Measurements from ENCODE around the gene ALKBH6. TPM values are rescaled to one million over a fixed set of nuclear protein-coding genes. Genes with fewer than 3 reads are reported as not detected.

The ALKBH6 gene
- total RNA-seq, result 10 to 100 TPM; 39.1 to 69.6 TPM

GRCh38 chr19:36014012-36014924 is at the start of gene ALKBH6:
Gene ALKBH6 (minus strand): TSS chr19:36014213. CDS start chr19:36013397, 816 bp downstream.
- H3K27me3 Mint-ChIP-seq, result no peaks in the 10 kb centered on the region
- no peaks in the 10 kb centered on the region for H3K9me3 Mint-ChIP-seq
- H3K36me3 Mint-ChIP-seq (ENCODE audit: low read depth), result peaks cover 16% of the 10 kb centered on the region
- peaks cover 35% of the 10 kb centered on the region for H3K4me1 Mint-ChIP-seq
- H3K27ac Mint-ChIP-seq, result peak within 1 kb of the TSS; percentile 97
- H3K4me3 Mint-ChIP-seq, result peak within 1 kb of the TSS; percentile 98
- peak; percentile 97 for ATAC-seq (replicated peaks)

- Mint-ChIP-seq H3K4me3 (no peak overlapping the region), H3K9me3 (no peaks in the 10 kb centered on the region), H3K27me3 (no peaks in the 10 kb centered on the region), H3K27ac (no peak overlapping the region), H3K4me1 (no peaks in the 10 kb centered on the region), H3K36me3 (ENCODE audit: low read depth) (peaks cover 9% of the 10 kb centered on the region)
- ATAC-seq (replicated peaks), result no peak
Measured at GRCh38 chr19:36061367-36061766, 47.4 kb upstream of the ALKBH6 start.

- Mint-ChIP-seq H3K4me3 (no peak overlapping the region), H3K36me3 (ENCODE audit: low read depth) (peaks cover 9% of the 10 kb centered on the region), H3K27ac (no peak overlapping the region), H3K4me1 (peaks cover 2% of the 10 kb centered on the region), H3K27me3 (no peaks in the 10 kb centered on the region), H3K9me3 (no peaks in the 10 kb centered on the region)
- peak; percentile 59 for ATAC-seq (replicated peaks)
Measured at GRCh38 chr19:36060430-36060829, 46.4 kb upstream of the ALKBH6 start.

GRCh38 chr19:36059180-36059910 is 45.3 kb upstream of the ALKBH6 start:
- Mint-ChIP-seq H3K9me3 (no peaks in the 10 kb centered on the region), H3K27me3 (no peaks in the 10 kb centered on the region), H3K36me3 (ENCODE audit: low read depth) (peaks cover 9% of the 10 kb centered on the region), H3K4me3 (no peak overlapping the region), H3K27ac (no peak overlapping the region), H3K4me1 (peaks cover 5% of the 10 kb centered on the region)
- ATAC-seq (replicated peaks), result no peak

GRCh38 chr19:36058481-36059179 is 44.6 kb upstream of the ALKBH6 start:
- peaks cover 5% of the 10 kb centered on the region for H3K4me1 Mint-ChIP-seq
- no peaks in the 10 kb centered on the region for H3K27me3 Mint-ChIP-seq
- H3K9me3 Mint-ChIP-seq, result no peaks in the 10 kb centered on the region
- H3K27ac Mint-ChIP-seq, result no peak overlapping the region
- H3K4me3 Mint-ChIP-seq, result no peak overlapping the region
- H3K36me3 Mint-ChIP-seq (ENCODE audit: low read depth), result peaks cover 9% of the 10 kb centered on the region
- ATAC-seq (replicated peaks), result no peak

GRCh38 chr19:36054733-36055686 is 41.0 kb upstream of the ALKBH6 start, which contains the start of gene WDR62:
Gene WDR62 (plus strand): TSS chr19:36054897. CDS start chr19:36054972, 75 bp downstream.
- peak; percentile 82 for ATAC-seq (replicated peaks)
- Mint-ChIP-seq H3K27ac (peak within 1 kb of the TSS; percentile 84), H3K4me3 (peak within 1 kb of the TSS; percentile 91), H3K9me3 (no peaks in the 10 kb centered on the region), H3K27me3 (no peaks in the 10 kb centered on the region), H3K4me1 (peaks cover 13% of the 10 kb centered on the region), H3K36me3 (ENCODE audit: low read depth) (peaks cover 9% of the 10 kb centered on the region)

- H3K36me3 Mint-ChIP-seq (ENCODE audit: low read depth), result peaks cover 6% of the 10 kb centered on the region
- peak within 1 kb of the TSS; percentile 84 for H3K27ac Mint-ChIP-seq
- H3K9me3 Mint-ChIP-seq, result no peaks in the 10 kb centered on the region
- peak within 1 kb of the TSS; percentile 91 for H3K4me3 Mint-ChIP-seq
- no peaks in the 10 kb centered on the region for H3K27me3 Mint-ChIP-seq
- ATAC-seq (replicated peaks), result peak; percentile 91
- peaks cover 13% of the 10 kb centered on the region for H3K4me1 Mint-ChIP-seq
Measured at GRCh38 chr19:36054119-36054732, 40.2 kb upstream of the ALKBH6 start, which contains the start of gene THAP8. Gene THAP8 (minus strand): TSS chr19:36054285. CDS start chr19:36054217, 68 bp downstream.

- H3K4me1 Mint-ChIP-seq, result peaks cover 13% of the 10 kb centered on the region
- ATAC-seq (replicated peaks), result no peak
- H3K27ac Mint-ChIP-seq, result no peak overlapping the region
- no peaks in the 10 kb centered on the region for H3K27me3 Mint-ChIP-seq
- no peak overlapping the region for H3K4me3 Mint-ChIP-seq
- no peaks in the 10 kb centered on the region for H3K36me3 Mint-ChIP-seq (ENCODE audit: low read depth)
- no peaks in the 10 kb centered on the region for H3K9me3 Mint-ChIP-seq
Measured at GRCh38 chr19:36051637-36052036, 37.6 kb upstream of the ALKBH6 start.

- Mint-ChIP-seq H3K27me3 (no peaks in the 10 kb centered on the region), H3K27ac (peak overlapping the region; percentile 16), H3K4me1 (peaks cover 14% of the 10 kb centered on the region)
Measured at GRCh38 chr19:36051236-36051635, 37.2 kb upstream of the ALKBH6 start.

GRCh38 chr19:36049080-36049698 is 35.2 kb upstream of the ALKBH6 start:
- H3K36me3 Mint-ChIP-seq (ENCODE audit: low read depth), result no peaks in the 10 kb centered on the region
- H3K4me1 Mint-ChIP-seq, result peaks cover 15% of the 10 kb centered on the region
- ATAC-seq (replicated peaks), result no peak
- H3K27ac Mint-ChIP-seq, result no peak overlapping the region
- no peaks in the 10 kb centered on the region for H3K27me3 Mint-ChIP-seq
- no peak overlapping the region for H3K4me3 Mint-ChIP-seq
- H3K9me3 Mint-ChIP-seq, result no peaks in the 10 kb centered on the region

More at GRCh38 chr19:36051236-36051635, 37.2 kb upstream of the ALKBH6 start:
- Mint-ChIP-seq H3K4me3 (no peak overlapping the region), H3K9me3 (no peaks in the 10 kb centered on the region), H3K36me3 (ENCODE audit: low read depth) (no peaks in the 10 kb centered on the region)
- ATAC-seq (replicated peaks), result no peak

GRCh38 chr19:36047835-36048234 is 33.8 kb upstream of the ALKBH6 start:
- Mint-ChIP-seq H3K4me3 (no peak overlapping the region), H3K9me3 (no peaks in the 10 kb centered on the region), H3K27me3 (no peaks in the 10 kb centered on the region), H3K27ac (no peak overlapping the region), H3K4me1 (peaks cover 15% of the 10 kb centered on the region), H3K36me3 (ENCODE audit: low read depth) (no peaks in the 10 kb centered on the region)
- ATAC-seq (replicated peaks), result no peak

- Mint-ChIP-seq H3K27ac (no peak overlapping the region), H3K27me3 (no peaks in the 10 kb centered on the region), H3K4me3 (no peak overlapping the region), H3K36me3 (ENCODE audit: low read depth) (peaks cover 5% of the 10 kb centered on the region), H3K4me1 (peaks cover 15% of the 10 kb centered on the region), H3K9me3 (no peaks in the 10 kb centered on the region)
- ATAC-seq (replicated peaks), result no peak
Measured at GRCh38 chr19:36046443-36047050, 32.5 kb upstream of the ALKBH6 start.

Measured in activated T-helper 17 cell treated with anti-CD3 and anti-CD28 coated beads, Interleukin-2, amount 50 U/mL, for 72 hours (primary cell).